Measurements from ENCODE around the gene ZNF649.

Gene ZNF649

GRCh38 chr19:51887522-51888498 is 17.0 kb downstream of the ZNF649 start, which contains the start of gene ZNF577:
TSS of gene ZNF577 (minus strand) at chr19:51887951. CDS start at chr19:51880382, 7,569 bp downstream.
- FAIRE-seq: no peak

- no peak for FAIRE-seq
These were observed 20.1 kb downstream of the ZNF649 start for GRCh38 chr19:51884713-51885112.

GRCh38 chr19:51882518-51882917 is 22.3 kb downstream of the ZNF649 start:
- FAIRE-seq: no peak

- FAIRE-seq: no peak
These were observed 31.7 kb downstream of the ZNF649 start for GRCh38 chr19:51873097-51873496.

- no peak for FAIRE-seq
These were observed 42.8 kb downstream of the ZNF649 start for GRCh38 chr19:51861870-51862622.
